ENCODE results near the gene PPTC7.

The PPTC7 gene

GRCh38 chr12:110516995-110517394 is 66.1 kb downstream of the PPTC7 start:
- no peak overlapping the region for H3K27ac Mint-ChIP-seq
- H3K4me3 Mint-ChIP-seq = no peak overlapping the region
- H3K4me1 Mint-ChIP-seq = no peaks in the 10 kb centered on the region
- H3K9me3 Mint-ChIP-seq = no peaks in the 10 kb centered on the region
- no peak for TF ChIP-seq CTCF (IDR thresholded peaks at IDR 0.05; ENCODE audit: unreplicated experiment in 3 of 3)
- no peaks in the 10 kb centered on the region for H3K27me3 Mint-ChIP-seq (ENCODE audit: low read depth)
- H3K36me3 Mint-ChIP-seq (ENCODE audit: low read depth) = no peaks in the 10 kb centered on the region

GRCh38 chr12:110514363-110514762 is 68.8 kb downstream of the PPTC7 start:
- Mint-ChIP-seq H3K4me1 (no peaks in the 10 kb centered on the region), H3K9me3 (no peaks in the 10 kb centered on the region), H3K27ac (no peak overlapping the region), H3K27me3 (ENCODE audit: low read depth) (no peaks in the 10 kb centered on the region), H3K4me3 (no peak overlapping the region), H3K36me3 (ENCODE audit: low read depth) (no peaks in the 10 kb centered on the region)
- no peak for TF ChIP-seq CTCF (IDR thresholded peaks at IDR 0.05; ENCODE audit: unreplicated experiment in 3 of 3)

- no peak for TF ChIP-seq CTCF (IDR thresholded peaks at IDR 0.05; ENCODE audit: unreplicated experiment in 3 of 3)
- H3K9me3 Mint-ChIP-seq = no peaks in the 10 kb centered on the region
- H3K4me3 Mint-ChIP-seq = no peak overlapping the region
- no peaks in the 10 kb centered on the region for H3K36me3 Mint-ChIP-seq (ENCODE audit: low read depth)
- no peaks in the 10 kb centered on the region for H3K27me3 Mint-ChIP-seq (ENCODE audit: low read depth)
- no peak overlapping the region for H3K27ac Mint-ChIP-seq
- H3K4me1 Mint-ChIP-seq = no peaks in the 10 kb centered on the region
Observed at GRCh38 chr12:110513842-110514241, 69.3 kb downstream of the PPTC7 start.

GRCh38 chr12:110508071-110508586 is 75.0 kb downstream of the PPTC7 start:
- no peak overlapping the region for H3K27ac Mint-ChIP-seq
- TF ChIP-seq CTCF (IDR thresholded peaks at IDR 0.05; ENCODE audit: unreplicated experiment in 3 of 3) = no peak

GRCh38 chr12:110505332-110505731 is 77.8 kb downstream of the PPTC7 start:
- no peaks in the 10 kb centered on the region for H3K36me3 Mint-ChIP-seq (ENCODE audit: low read depth)
- H3K4me1 Mint-ChIP-seq = peaks cover 19% of the 10 kb centered on the region
- no peaks in the 10 kb centered on the region for H3K27me3 Mint-ChIP-seq (ENCODE audit: low read depth)
- no peaks in the 10 kb centered on the region for H3K9me3 Mint-ChIP-seq
- no peak for TF ChIP-seq CTCF (IDR thresholded peaks at IDR 0.05; ENCODE audit: unreplicated experiment in 3 of 3)
- H3K27ac Mint-ChIP-seq = no peak overlapping the region
- H3K4me3 Mint-ChIP-seq = no peak overlapping the region

More at GRCh38 chr12:110508071-110508586, 75.0 kb downstream of the PPTC7 start:
- H3K9me3 Mint-ChIP-seq = no peaks in the 10 kb centered on the region
- no peaks in the 10 kb centered on the region for H3K4me1 Mint-ChIP-seq
- H3K4me3 Mint-ChIP-seq = no peak overlapping the region
- H3K27me3 Mint-ChIP-seq (ENCODE audit: low read depth) = no peaks in the 10 kb centered on the region
- no peaks in the 10 kb centered on the region for H3K36me3 Mint-ChIP-seq (ENCODE audit: low read depth)

GRCh38 chr12:110503432-110503831 is 79.7 kb downstream of the PPTC7 start:
- H3K27ac Mint-ChIP-seq = peak overlapping the region in 1 of 3 experiments; percentile 69
- H3K4me1 Mint-ChIP-seq = peaks cover 30% of the 10 kb centered on the region
- no peaks in the 10 kb centered on the region for H3K9me3 Mint-ChIP-seq
- H3K27me3 Mint-ChIP-seq (ENCODE audit: low read depth) = no peaks in the 10 kb centered on the region
- TF ChIP-seq CTCF (IDR thresholded peaks at IDR 0.05; ENCODE audit: unreplicated experiment in 3 of 3) = no peak
- H3K36me3 Mint-ChIP-seq (ENCODE audit: low read depth) = no peaks in the 10 kb centered on the region
- peak overlapping the region; percentile 21 to 71 (median 68) for H3K4me3 Mint-ChIP-seq
